ENCODE data around the gene PLCH2. TPM values are rescaled to one million over a fixed set of nuclear protein-coding genes. Genes with fewer than 3 reads are reported as not detected.

Gene PLCH2
- total RNA-seq, 2 donors from 2014 or later = 5.7 to 27.4 TPM

DNA sequence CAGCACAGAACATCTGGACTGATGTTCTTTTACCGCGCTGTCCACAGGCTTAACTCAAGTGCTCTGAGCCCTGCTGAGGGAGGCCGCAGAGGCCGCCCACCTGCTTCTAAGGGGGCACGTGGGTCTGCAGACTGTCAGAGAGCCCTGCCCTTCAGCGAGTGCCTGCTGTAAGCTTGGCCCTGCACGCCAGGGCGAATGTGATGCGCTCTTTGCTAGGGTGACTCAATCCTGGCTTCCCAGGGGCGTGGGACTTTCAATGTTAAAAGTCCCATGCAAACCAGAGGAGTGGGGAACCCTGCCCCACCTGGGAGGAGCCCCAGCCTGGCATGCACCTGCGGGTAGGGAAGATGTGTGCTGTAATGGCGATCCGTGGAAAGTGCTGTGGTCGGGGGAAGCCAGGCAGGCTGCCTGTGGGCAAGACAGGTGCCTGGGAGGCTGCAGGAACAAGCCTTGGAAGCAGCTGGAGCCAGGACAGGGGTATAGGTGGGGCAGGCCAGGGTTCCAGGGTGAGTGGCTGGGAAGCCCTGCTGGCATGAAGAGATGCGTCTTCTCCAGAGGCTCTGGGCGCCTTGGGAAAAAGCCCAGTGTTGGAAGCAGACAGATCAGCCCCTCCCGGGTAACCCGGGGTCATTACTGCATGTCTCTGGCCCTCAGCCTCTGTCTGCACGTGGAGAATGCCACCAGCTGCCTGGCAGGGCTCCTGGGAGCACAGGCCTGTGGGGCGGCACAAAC lies 50.9 kb downstream of the PLCH2 start:
- 43 to 58% methylated on average over 8 to 19 of the region's 20 CpGs for WGBS, 2 donors
- Histone ChIP-seq H3K27me3 (no peaks in the 10 kb centered on the region), H3K4me3 (no peak overlapping the region), H3K9me3 (no peaks in the 10 kb centered on the region), H3K36me3 (replicated peaks in 1 of 2; ENCODE audit: insufficient read depth in 1 of 2, low read depth in 2 of 2) (no peaks in the 10 kb centered on the region), H3K27ac (no peak overlapping the region), H3K4me1 (peaks cover 77% of the 10 kb centered on the region)
- DNase-seq (no peak), ATAC-seq (no peak)
- intact Hi-C loops (cut with DNase I) = no loop called here
- TF ChIP-seq POLR2A (IDR thresholded peaks at IDR 0.05) = no peak
- TF ChIP-seq, protein P1, sequence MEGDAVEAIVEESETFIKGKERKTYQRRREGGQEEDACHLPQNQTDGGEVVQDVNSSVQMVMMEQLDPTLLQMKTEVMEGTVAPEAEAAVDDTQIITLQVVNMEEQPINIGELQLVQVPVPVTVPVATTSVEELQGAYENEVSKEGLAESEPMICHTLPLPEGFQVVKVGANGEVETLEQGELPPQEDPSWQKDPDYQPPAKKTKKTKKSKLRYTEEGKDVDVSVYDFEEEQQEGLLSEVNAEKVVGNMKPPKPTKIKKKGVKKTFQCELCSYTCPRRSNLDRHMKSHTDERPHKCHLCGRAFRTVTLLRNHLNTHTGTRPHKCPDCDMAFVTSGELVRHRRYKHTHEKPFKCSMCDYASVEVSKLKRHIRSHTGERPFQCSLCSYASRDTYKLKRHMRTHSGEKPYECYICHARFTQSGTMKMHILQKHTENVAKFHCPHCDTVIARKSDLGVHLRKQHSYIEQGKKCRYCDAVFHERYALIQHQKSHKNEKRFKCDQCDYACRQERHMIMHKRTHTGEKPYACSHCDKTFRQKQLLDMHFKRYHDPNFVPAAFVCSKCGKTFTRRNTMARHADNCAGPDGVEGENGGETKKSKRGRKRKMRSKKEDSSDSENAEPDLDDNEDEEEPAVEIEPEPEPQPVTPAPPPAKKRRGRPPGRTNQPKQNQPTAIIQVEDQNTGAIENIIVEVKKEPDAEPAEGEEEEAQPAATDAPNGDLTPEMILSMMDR (IDR thresholded peaks at IDR 0.05) = no peak

DNA sequence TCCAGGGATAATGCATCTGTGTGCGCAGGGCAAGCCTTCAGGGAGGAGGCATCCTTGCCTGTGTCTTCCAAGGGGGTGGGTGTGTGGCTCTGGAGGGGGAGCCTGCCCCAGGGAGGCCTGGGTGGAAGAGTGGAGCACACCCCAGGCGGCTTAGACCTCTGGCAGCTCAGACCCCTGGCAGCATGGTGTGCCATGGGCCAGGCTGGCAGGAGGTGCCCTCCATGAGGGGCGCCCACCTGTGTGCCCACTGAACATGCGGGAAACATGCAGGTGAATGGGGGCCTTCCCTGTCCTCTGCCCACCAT lies 51.4 kb downstream of the PLCH2 start:
- TF ChIP-seq, protein P1 (IDR thresholded peaks at IDR 0.05) = no peak
- TF ChIP-seq POLR2A (IDR thresholded peaks at IDR 0.05) = no peak
- ATAC-seq (no peak), DNase-seq (no peak)
- no peaks in the 10 kb centered on the region for H3K9me3 ChIP-seq
- 81 to 100% methylated on average over 1 to 4 of the region's 4 CpGs for WGBS, 2 donors
- no peaks in the 10 kb centered on the region for H3K36me3 ChIP-seq (replicated peaks in 1 of 2; ENCODE audit: insufficient read depth in 1 of 2, low read depth in 2 of 2)
- H3K4me1 ChIP-seq = peaks cover 77% of the 10 kb centered on the region
- intact Hi-C loops (cut with DNase I) = no loop called here
- H3K27ac ChIP-seq = no peak overlapping the region
- H3K4me3 ChIP-seq = no peak overlapping the region
- no peaks in the 10 kb centered on the region for H3K27me3 ChIP-seq

DNA sequence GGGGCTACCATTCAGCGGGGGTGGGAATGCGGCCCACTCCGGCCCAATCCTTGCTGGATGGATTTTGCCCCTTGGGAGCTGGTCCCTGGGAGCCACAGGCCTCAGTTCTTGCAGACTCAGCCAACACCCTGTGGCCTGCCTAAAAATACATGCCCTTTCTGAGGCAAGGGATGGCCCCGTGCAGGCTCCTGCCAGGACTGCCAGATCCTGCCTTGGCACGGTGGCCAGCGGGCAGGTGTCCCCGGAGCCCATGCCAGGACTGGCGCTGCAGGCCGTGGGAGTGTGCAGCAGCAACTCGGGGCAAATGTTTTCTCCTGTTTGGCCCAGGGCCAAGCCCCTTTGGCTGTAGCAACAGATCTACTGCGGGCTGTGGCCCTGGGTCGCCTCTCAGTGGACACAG lies 51.9 kb downstream of the PLCH2 start:
- DNase-seq = peak; percentile 46 to 78 (median 64)
- TF ChIP-seq, protein P1 (IDR thresholded peaks at IDR 0.05) = no peak
- no peak for TF ChIP-seq POLR2A (IDR thresholded peaks at IDR 0.05)
- Histone ChIP-seq H3K27me3 (no peaks in the 10 kb centered on the region), H3K4me1 (peaks cover 76% of the 10 kb centered on the region), H3K36me3 (replicated peaks in 1 of 2; ENCODE audit: insufficient read depth in 1 of 2, low read depth in 2 of 2) (no peaks in the 10 kb centered on the region), H3K27ac (no peak overlapping the region), H3K9me3 (no peaks in the 10 kb centered on the region), H3K4me3 (no peak overlapping the region)
- intact Hi-C loops (cut with DNase I) = no loop called here
- no peak for ATAC-seq
- 30 to 39% methylated on average over 12 of the region's 12 CpGs for WGBS, 2 donors

DNA sequence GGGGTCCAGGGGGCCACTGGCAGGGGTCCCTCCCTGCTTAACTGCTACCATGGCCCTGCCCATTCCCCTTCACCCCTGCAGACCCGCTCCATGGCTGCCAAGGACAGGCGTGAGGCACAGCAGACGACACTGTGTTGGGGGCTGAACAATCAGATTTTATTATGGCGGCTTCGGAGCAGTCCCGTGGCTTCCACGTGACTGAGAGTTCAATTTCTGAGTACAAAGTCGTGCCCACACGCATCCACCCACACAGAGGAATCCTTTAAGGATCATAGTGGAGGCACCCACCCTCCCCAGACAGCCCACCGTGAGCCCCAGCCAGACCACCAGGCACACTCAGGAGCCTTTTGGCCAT lies 52.5 kb downstream of the PLCH2 start:
- Histone ChIP-seq H3K4me3 (no peak overlapping the region), H3K4me1 (peaks cover 70% of the 10 kb centered on the region), H3K27ac (no peak overlapping the region), H3K36me3 (replicated peaks in 1 of 2; ENCODE audit: insufficient read depth in 1 of 2, low read depth in 2 of 2) (no peaks in the 10 kb centered on the region), H3K27me3 (no peaks in the 10 kb centered on the region), H3K9me3 (no peaks in the 10 kb centered on the region)
- ATAC-seq (no peak), DNase-seq (no peak)
- no peak for TF ChIP-seq POLR2A (IDR thresholded peaks at IDR 0.05)
- TF ChIP-seq, protein P1 (IDR thresholded peaks at IDR 0.05) = no peak
- WGBS, 2 donors = 71 to 88% methylated on average over 8 to 10 of the region's 10 CpGs
- intact Hi-C loops (cut with DNase I) = no loop called here

Measured in body of pancreas (tissue), 4 donors.